Ishikawa (cell line): ENCODE results near the gene SCO1.

Source experiments
- EP300 ChIP-seq: IDR thresholded peaks from 2 replicates; pipeline ENCODE4 v1.6.1; 2012; ENCODE audit warnings: borderline replicate concordance
- TAF1 ChIP-seq: IDR thresholded peaks from 2 replicates; pipeline ENCODE4 v1.6.1; 2012; ENCODE audit warnings: low read depth, mild to moderate bottlenecking
- YY1 ChIP-seq: IDR thresholded peaks from 2 replicates; pipeline ENCODE4 v1.6.1; 2012; ENCODE audit warnings: low read depth
- TF ChIP-seq, protein P1 (sequence below): IDR thresholded peaks from 2 replicates; pipeline ENCODE4 v1.6.1; 2012

DNA sequence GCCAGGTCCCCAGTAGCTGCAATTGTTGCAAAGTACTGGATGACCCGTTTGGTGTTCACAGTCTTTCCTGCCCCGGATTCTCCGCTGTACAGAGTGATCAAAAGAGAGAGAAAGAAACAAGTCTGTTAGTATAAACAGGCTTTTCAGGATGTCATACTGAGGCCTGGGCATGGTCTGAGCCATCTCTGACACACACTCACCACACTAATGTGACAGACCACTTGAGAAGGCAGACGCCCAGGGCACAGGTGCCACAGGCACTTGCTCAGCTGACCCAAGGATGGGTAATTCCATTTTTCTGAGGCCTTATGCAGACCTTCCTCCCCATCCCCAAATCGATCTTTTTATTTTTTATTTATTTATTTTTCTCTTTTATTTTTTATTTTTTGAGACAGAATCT lies 47.7 kb downstream of the SCO1 start:
- TF ChIP-seq YY1 (no peak), EP300 (no peak), TAF1 (no peak)
- TF ChIP-seq, protein P1, sequence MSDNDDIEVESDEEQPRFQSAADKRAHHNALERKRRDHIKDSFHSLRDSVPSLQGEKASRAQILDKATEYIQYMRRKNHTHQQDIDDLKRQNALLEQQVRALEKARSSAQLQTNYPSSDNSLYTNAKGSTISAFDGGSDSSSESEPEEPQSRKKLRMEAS, result no peak
